SIG-M5 (cell line): ENCODE results near the gene HEMK1.

Experiments
- DNase-seq: peaks from one replicate; lab custom pipeline; 2025; lab: John Stamatoyannopoulos, UW

The HEMK1 gene

GRCh38 chr3:50602595-50603191 is 33.4 kb downstream of the HEMK1 start:
- DNase-seq, result no peak

GRCh38 chr3:50603261-50604109 is 34.2 kb downstream of the HEMK1 start:
- no peak for DNase-seq

- no peak for DNase-seq
Measured at GRCh38 chr3:50604110-50604621, 34.8 kb downstream of the HEMK1 start.

- no peak for DNase-seq
Measured at GRCh38 chr3:50604628-50605588, 35.6 kb downstream of the HEMK1 start.

- DNase-seq, result no peak
Measured at GRCh38 chr3:50605901-50606326, 36.6 kb downstream of the HEMK1 start.

GRCh38 chr3:50606596-50606995 is 37.3 kb downstream of the HEMK1 start:
- DNase-seq, result no peak

GRCh38 chr3:50607271-50608091 is 38.2 kb downstream of the HEMK1 start:
- DNase-seq, result no peak

- no peak for DNase-seq
Measured at GRCh38 chr3:50608278-50608677, 39.0 kb downstream of the HEMK1 start.

- no peak for DNase-seq
Measured at GRCh38 chr3:50609071-50609762, 39.9 kb downstream of the HEMK1 start.

- DNase-seq, result no peak
Measured at GRCh38 chr3:50609763-50610085, 40.4 kb downstream of the HEMK1 start.

GRCh38 chr3:50610181-50610971 is 41.1 kb downstream of the HEMK1 start:
- DNase-seq, result no peak

GRCh38 chr3:50610992-50611463 is 41.7 kb downstream of the HEMK1 start:
- no peak for DNase-seq

GRCh38 chr3:50611464-50612233 is 42.3 kb downstream of the HEMK1 start, which contains the start of gene CISH:
TSS of gene CISH (minus strand) at chr3:50611774. CDS start at chr3:50611650, 124 bp downstream.
- peak; percentile 59 for DNase-seq

GRCh38 chr3:50612234-50612882 is 43.0 kb downstream of the HEMK1 start:
- DNase-seq, result no peak

GRCh38 chr3:50612970-50613846 is 43.9 kb downstream of the HEMK1 start:
- DNase-seq, result no peak

- no peak for DNase-seq
Measured at GRCh38 chr3:50615190-50615589, 45.9 kb downstream of the HEMK1 start.

GRCh38 chr3:50616003-50616769 is 46.9 kb downstream of the HEMK1 start:
- peak; percentile 87 for DNase-seq
